B cell (primary cell): ENCODE results near the gene DNAH6. TPM values are rescaled to one million over a fixed set of nuclear protein-coding genes. Genes with fewer than 3 reads are reported as not detected.

Experiments
- ATAC-seq: fragments of 200-7000 bp; cut with Tn5 transposase; one replicate; pipeline ENCODE4 v1.10.0; 2021; ENCODE audit warnings: low read depth, mild to moderate bottlenecking, moderate number of reproducible peaks, moderate library complexity
- CTCF ChIA-PET: fragments of 350-600 bp; sonication (Branson Sonifier 250); formaldehyde crosslinking; loops from one replicate; lab custom pipeline; 2021; ENCODE audit warnings: antibody characterized with exemption, inconsistent platforms; lab: Charles Lee
- POLR2A ChIA-PET: fragments of 350-600 bp; sonication (Branson Sonifier 250); formaldehyde crosslinking; loops from one replicate; lab custom pipeline; 2021; ENCODE audit warnings: antibody characterized with exemption; lab: Charles Lee
- DNase-seq: peaks from one replicate; pipeline ENCODE4 v3.0.0; 2013
- H2AFZ ChIP-seq: 2 replicates; pipeline ENCODE4 v1.6.1; 2012; ENCODE audit warnings: mild to moderate bottlenecking, low read depth, low read length; ENCODE audit not compliant: insufficient read depth, poor library complexity, severe bottlenecking
- H3K27ac ChIP-seq, 2 donors: 1 replicate in 1 of 2; 2 replicates in 1 of 2; pipeline ENCODE4 v1.5.1; 2012 to 2013; ENCODE audit warnings: low read length in 2 of 2, mild to moderate bottlenecking in 2 of 2, moderate library complexity in 1 of 2
- H3K27me3 ChIP-seq, 4 experiments: fragments of 200-600 bp in 1 of 4; sonication (generic) in 1 of 4; replicated peaks in 1 of 4; 1 replicate in 2 of 4; 2 replicates in 2 of 4; pipeline versions ENCODE4 v1.6.1 to v1.7.0; 2013 to 2016; ENCODE audit warnings: low read length in 3 of 4, mild to moderate bottlenecking in 2 of 4, mixed read lengths in 1 of 4, moderate library complexity in 1 of 4; ENCODE audit not compliant: insufficient read depth in 4 of 4, control insufficient read depth in 3 of 4; ENCODE audit errors: control extremely low read depth in 1 of 4
- H3K36me3 ChIP-seq, 2 experiments: replicated peaks in 1 of 2; 1 replicate in 1 of 2; 2 replicates in 1 of 2; pipeline versions ENCODE4 v1.6.1 to v1.7.1; 2013; ENCODE audit warnings: low read length in 1 of 2; ENCODE audit not compliant: insufficient read depth in 2 of 2, control insufficient read depth in 1 of 2; ENCODE audit errors: control extremely low read depth in 1 of 2, extremely low read depth in 1 of 2
- H3K4me1 ChIP-seq, 2 donors: fragments of 200-600 bp in 1 of 2; sonication (generic) in 1 of 2; 1 replicate in 1 of 2; 2 replicates in 1 of 2; pipeline versions ENCODE4 v1.5.1 to v1.6.1; 2013 to 2017; ENCODE audit warnings: low read length in 2 of 2; ENCODE audit not compliant: control insufficient read depth in 2 of 2, insufficient read depth in 2 of 2
- H3K4me2 ChIP-seq: replicated peaks from 2 replicates; pipeline ENCODE3; 2012; ENCODE audit warnings: mild to moderate bottlenecking, low read depth, low read length; ENCODE audit not compliant: poor library complexity, severe bottlenecking
- H3K4me3 ChIP-seq, 5 experiments: fragments of 200-600 bp in 1 of 5; sonication (generic) in 1 of 5; 1 replicate in 3 of 5; 2 replicates in 2 of 5; pipeline versions ENCODE4 v1.5.1 to v1.7.0; 2011 to 2016; ENCODE audit warnings: low read length in 4 of 5, mild to moderate bottlenecking in 4 of 5, low read depth in 2 of 5, control low read depth in 1 of 5, moderate library complexity in 1 of 5; ENCODE audit not compliant: insufficient read depth in 1 of 5; ENCODE audit errors: control extremely low read depth in 1 of 5, extremely low read depth in 1 of 5
- H3K79me2 ChIP-seq: fragments of 200-600 bp; sonication (generic); one replicate; pipeline ENCODE4 v1.6.0; 2016; ENCODE audit warnings: low read length; ENCODE audit not compliant: control insufficient read depth, insufficient read depth
- H3K9ac ChIP-seq: fragments of 200-600 bp; sonication (generic); 2 replicates; pipeline ENCODE4 v1.6.1; 2017; ENCODE audit warnings: mild to moderate bottlenecking, low read length, moderate library complexity
- H3K9me3 ChIP-seq, 3 donors: one replicate each; pipeline versions ENCODE4 v1.6.1 to v1.7.1; 2013; ENCODE audit warnings: low read length in 2 of 3; ENCODE audit not compliant: control insufficient read depth in 2 of 3, insufficient read depth in 1 of 3; ENCODE audit errors: control extremely low read depth in 1 of 3
- H4K20me1 ChIP-seq: 2 replicates; pipeline ENCODE4 v1.6.0; 2012; ENCODE audit warnings: mild to moderate bottlenecking, low read length; ENCODE audit not compliant: insufficient read depth, control insufficient read depth, poor library complexity, severe bottlenecking
- H3K27ac Mint-ChIP-seq: one replicate; pipeline ENCODE4 v1.8.0; 2021; ENCODE audit warnings: mixed read lengths
- H3K27me3 Mint-ChIP-seq: one replicate; pipeline ENCODE4 v1.8.0; 2021; ENCODE audit warnings: mixed read lengths
- H3K4me1 Mint-ChIP-seq: one replicate; pipeline ENCODE4 v1.8.0; 2021; ENCODE audit warnings: mixed read lengths
- H3K4me3 Mint-ChIP-seq: one replicate; pipeline ENCODE4 v1.8.0; 2021; ENCODE audit warnings: mixed read lengths
- H3K9me3 Mint-ChIP-seq: one replicate; pipeline ENCODE4 v1.8.0; 2022; ENCODE audit warnings: mixed read lengths; ENCODE audit not compliant: insufficient read depth
- CTCF ChIP-seq: fragments of 200-600 bp; IDR thresholded peaks from one replicate; pipeline ENCODE4 v1.8.0; 2022; ENCODE audit warnings: antibody characterized with exemption, mild to moderate bottlenecking
- EZH2 ChIP-seq: IDR thresholded peaks from 2 replicates; pipeline ENCODE4 v1.6.1; 2012; ENCODE audit warnings: borderline replicate concordance, low read depth, mild to moderate bottlenecking, moderate library complexity, low read length; ENCODE audit not compliant: insufficient read depth, poor library complexity, severe bottlenecking
- WGBS: methylation state at CpG from one replicate; pipeline ENCODE4 v1.1.5; 2013; ENCODE audit warnings: missing lambda C conversion rate; ENCODE audit not compliant: insufficient coverage; 5-methylcytosine and 5-hydroxymethylcytosine counted together
- intact Hi-C: fragments of 100-400 bp; cut with micrococcal nuclease; formaldehyde crosslinking; loops from one replicate; pipeline ENCODE4 v1.10.0; 2022
- polyA plus RNA-seq: library from polyadenylated mRNA; depleted of rRNA; stranded (reverse); fragments of >200 nt; gene quantifications from 2 replicates; pipeline ENCODE4 v1.2.3, GENCODE V29; 2012
- total RNA-seq, 2 donors: library from RNA; stranded (reverse); fragments of 120-200 nt in 1 of 2; gene quantifications; 1 replicate in 1 of 2; 2 replicates in 1 of 2; pipeline versions ENCODE4 v1.2.3 to v1.2.4, GENCODE V29; 2013 to 2022

Gene DNAH6
- total and polyA plus RNA-seq, 2 donors (not counting 1 experiment from before 2014, with no cell fraction given), result 0.01 to 1.9 TPM

- Mint-ChIP-seq H3K9me3 (no peaks in the 10 kb centered on the region), H3K27me3 (no peaks in the 10 kb centered on the region), H3K4me1 (peaks cover 26% of the 10 kb centered on the region), H3K4me3 (no peak overlapping the region), H3K27ac (peak overlapping the region; percentile 17)
- ChIA-PET CTCF (interaction anchor here (0.6 to 3.4 kb wide), 8 partner anchors 22 to 361 kb away, joined by 3 to 12 read pairs (median 3); partner anchors contain the start of gene TRABD2A), POLR2A (no interaction called here)
- H3K9ac ChIP-seq, result no peak overlapping the region
- H3K27me3 ChIP-seq, result no peaks in the 10 kb centered on the region
- H3K9me3 ChIP-seq, result peaks cover 0 to 7% (median 5%) of the 10 kb centered on the region in 3 donors
- H3K79me2 ChIP-seq, result peaks cover 42% of the 10 kb centered on the region
- intact Hi-C loops, result loop anchor here (5.0 kb wide), 1 partner anchor 76 kb away; no protein-coding TSS in a partner anchor
- no peak overlapping the region for H3K4me2 ChIP-seq
- ATAC-seq, result no peak
- no peaks in the 10 kb centered on the region for H3K36me3 ChIP-seq
- no peaks in the 10 kb centered on the region for H4K20me1 ChIP-seq
- H3K4me1 ChIP-seq, result peaks cover 11 to 13% of the 10 kb centered on the region in 2 donors
- no peak overlapping the region for H2AFZ ChIP-seq
- WGBS, result 77% methylated on average over 3 of the region's 3 CpGs
- H3K27ac ChIP-seq, result no peak overlapping the region
- TF ChIP-seq CTCF, result no peak
- TF ChIP-seq EZH2, result no peak
- no peak overlapping the region for H3K4me3 ChIP-seq
- no peak for DNase-seq
Measured at GRCh38 chr2:84858123-84858522, 341.8 kb downstream of the DNAH6 start.

- H3K79me2 ChIP-seq, result peaks cover 47% of the 10 kb centered on the region
- no peak overlapping the region for H3K9ac ChIP-seq
- no peaks in the 10 kb centered on the region for H3K36me3 ChIP-seq
- no peaks in the 10 kb centered on the region for H3K9me3 ChIP-seq
- ATAC-seq (no peak), DNase-seq (no peak)
- no peak overlapping the region for H3K27ac ChIP-seq
- H3K27me3 ChIP-seq, result no peaks in the 10 kb centered on the region
- peaks cover 11 to 13% of the 10 kb centered on the region in 2 donors for H3K4me1 ChIP-seq
- Mint-ChIP-seq H3K4me1 (peaks cover 26% of the 10 kb centered on the region), H3K27me3 (no peaks in the 10 kb centered on the region), H3K9me3 (no peaks in the 10 kb centered on the region), H3K4me3 (no peak overlapping the region), H3K27ac (no peak overlapping the region)
- WGBS, result no CpG with 5 or more reads among the region's 3 CpGs
- POLR2A ChIA-PET, result no interaction called here
- H3K4me2 ChIP-seq, result no peak overlapping the region
- no peaks in the 10 kb centered on the region for H4K20me1 ChIP-seq
- no peak overlapping the region for H2AFZ ChIP-seq
- intact Hi-C loops, result loop anchor here (5.0 kb wide), 1 partner anchor 77 kb away; no protein-coding TSS in a partner anchor
- H3K4me3 ChIP-seq, result no peak overlapping the region
- CTCF ChIA-PET, result interaction anchor here (1.1 to 3.4 kb wide), 2 partner anchors 21 to 67 kb away, joined by 3 to 12 read pairs; partner anchors contain the start of gene TRABD2A
- no peak for TF ChIP-seq CTCF
- TF ChIP-seq EZH2, result no peak
Measured at GRCh38 chr2:84858937-84859336, 342.6 kb downstream of the DNAH6 start.
